Measurements from ENCODE around the gene TIPARP.

DNA sequence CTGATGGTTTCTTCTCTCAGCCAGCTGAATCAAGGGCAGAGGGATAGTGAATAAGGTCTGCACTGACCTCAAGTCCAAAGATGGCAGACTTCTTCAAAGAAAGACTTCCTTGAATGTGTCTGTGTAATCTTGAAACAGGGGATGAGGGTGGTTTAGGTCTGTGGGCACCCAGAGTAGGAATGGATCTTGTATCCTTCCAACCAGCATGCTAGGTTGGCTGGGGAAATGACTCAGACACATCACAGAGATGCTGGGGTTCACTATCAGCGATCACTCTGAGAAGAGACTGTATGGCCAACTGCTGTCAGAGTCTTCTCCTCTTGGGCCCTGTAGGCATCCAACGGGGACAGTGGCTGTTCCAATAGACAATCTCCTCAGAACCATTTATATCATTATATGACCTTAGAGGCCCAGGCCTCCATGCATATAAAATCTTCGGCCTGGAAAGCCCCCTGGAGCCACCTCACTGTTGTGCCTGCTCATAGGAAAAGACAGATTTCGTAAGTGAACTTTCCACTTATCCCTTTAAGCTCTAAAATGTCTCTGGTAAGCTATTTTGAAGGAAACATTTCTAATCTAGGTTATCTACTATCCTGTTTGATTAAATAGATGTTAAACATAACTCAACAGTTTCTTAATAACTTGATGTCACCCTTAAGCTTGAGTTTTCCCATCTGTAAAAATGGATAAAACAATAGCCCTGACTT, 58.5 kb downstream of the TIPARP start:
- TF ChIP-seq, protein P1, sequence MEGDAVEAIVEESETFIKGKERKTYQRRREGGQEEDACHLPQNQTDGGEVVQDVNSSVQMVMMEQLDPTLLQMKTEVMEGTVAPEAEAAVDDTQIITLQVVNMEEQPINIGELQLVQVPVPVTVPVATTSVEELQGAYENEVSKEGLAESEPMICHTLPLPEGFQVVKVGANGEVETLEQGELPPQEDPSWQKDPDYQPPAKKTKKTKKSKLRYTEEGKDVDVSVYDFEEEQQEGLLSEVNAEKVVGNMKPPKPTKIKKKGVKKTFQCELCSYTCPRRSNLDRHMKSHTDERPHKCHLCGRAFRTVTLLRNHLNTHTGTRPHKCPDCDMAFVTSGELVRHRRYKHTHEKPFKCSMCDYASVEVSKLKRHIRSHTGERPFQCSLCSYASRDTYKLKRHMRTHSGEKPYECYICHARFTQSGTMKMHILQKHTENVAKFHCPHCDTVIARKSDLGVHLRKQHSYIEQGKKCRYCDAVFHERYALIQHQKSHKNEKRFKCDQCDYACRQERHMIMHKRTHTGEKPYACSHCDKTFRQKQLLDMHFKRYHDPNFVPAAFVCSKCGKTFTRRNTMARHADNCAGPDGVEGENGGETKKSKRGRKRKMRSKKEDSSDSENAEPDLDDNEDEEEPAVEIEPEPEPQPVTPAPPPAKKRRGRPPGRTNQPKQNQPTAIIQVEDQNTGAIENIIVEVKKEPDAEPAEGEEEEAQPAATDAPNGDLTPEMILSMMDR (IDR thresholded peaks at IDR 0.05; ENCODE audit: low read length), result no peak
- TF ChIP-seq EZH2 (IDR thresholded peaks at IDR 0.05; ENCODE audit: borderline replicate concordance, low read length), result no peak

Measured in OCI-LY1 (cell line).